Hypothalamus (tissue), 51 donors: ENCODE measurements around the gene AXIN2.

Experiments
- DNase-seq, 51 donors: peaks; one replicate each; lab custom pipeline; 2025; lab: John Stamatoyannopoulos, UW

The AXIN2 gene

GRCh38 chr17:65584604-65585521 lies 23.4 kb upstream of the AXIN2 start:
- peak in 10 of 51 donors; percentile 3 to 21 (median 10) for DNase-seq

GRCh38 chr17:65583921-65584603 lies 22.6 kb upstream of the AXIN2 start:
- DNase-seq = peak in 34 of 51 donors; percentile 4 to 71 (median 35)

- DNase-seq = no peak
Observed at GRCh38 chr17:65576939-65577338, 15.5 kb upstream of the AXIN2 start.

- no peak for DNase-seq
Observed at GRCh38 chr17:65573282-65573602, 11.8 kb upstream of the AXIN2 start.

- no peak for DNase-seq
Observed at GRCh38 chr17:65572581-65573281, 11.3 kb upstream of the AXIN2 start.

GRCh38 chr17:65572186-65572580 lies 10.7 kb upstream of the AXIN2 start:
- no peak for DNase-seq

- DNase-seq = no peak
Observed at GRCh38 chr17:65568918-65569317, 7.5 kb upstream of the AXIN2 start.

GRCh38 chr17:65567566-65567965 lies 6.1 kb upstream of the AXIN2 start:
- DNase-seq = no peak

GRCh38 chr17:65565559-65565958 lies 4.1 kb upstream of the AXIN2 start:
- no peak for DNase-seq

- peak in 16 of 51 donors; percentile 6 to 56 (median 33) for DNase-seq
Observed at GRCh38 chr17:65564793-65565192, 3.3 kb upstream of the AXIN2 start.

- no peak for DNase-seq
Observed at GRCh38 chr17:65562206-65562531, 721 bp upstream of the AXIN2 start.

- peak in 43 of 51 donors; percentile 16 to 74 (median 58) for DNase-seq
Observed at GRCh38 chr17:65560628-65561451, 608 bp downstream of the AXIN2 start.

- DNase-seq = peak in 16 of 51 donors; percentile 22 to 64 (median 34)
Observed at GRCh38 chr17:65559804-65560627, 1.4 kb downstream of the AXIN2 start.

- DNase-seq = no peak
Observed at GRCh38 chr17:65559461-65559803, 2.0 kb downstream of the AXIN2 start.

- peak in 1 of 51 donors; percentile 21 for DNase-seq
Observed at GRCh38 chr17:65558683-65559460, 2.6 kb downstream of the AXIN2 start.

- no peak for DNase-seq
Observed at GRCh38 chr17:65558311-65558682, 3.2 kb downstream of the AXIN2 start.

- peak in 1 of 51 donors; percentile 26 for DNase-seq
Observed at GRCh38 chr17:65557349-65558310, 3.8 kb downstream of the AXIN2 start.

- peak in 1 of 51 donors; percentile 39 for DNase-seq
Observed at GRCh38 chr17:65556910-65557348, 4.5 kb downstream of the AXIN2 start.
